Loucy (cell line): ENCODE data around the gene RARRES2.

Source experiments
- EZH2phosphoT487 ChIP-seq: fragments of 200-600 bp; IDR thresholded peaks from 2 replicates; pipeline ENCODE4 v1.6.1; 2018; ENCODE audit warnings: antibody characterized with exemption, mild to moderate bottlenecking, moderate library complexity, borderline replicate concordance
- TF ChIP-seq, protein P1 (sequence below): fragments of 200-600 bp; sonication (generic); conservative IDR thresholded peaks from 2 replicates; pipeline ENCODE4 v1.5.1; 2014; ENCODE audit warnings: mild to moderate bottlenecking, antibody characterized with exemption, low read length

- TF ChIP-seq, protein P1, sequence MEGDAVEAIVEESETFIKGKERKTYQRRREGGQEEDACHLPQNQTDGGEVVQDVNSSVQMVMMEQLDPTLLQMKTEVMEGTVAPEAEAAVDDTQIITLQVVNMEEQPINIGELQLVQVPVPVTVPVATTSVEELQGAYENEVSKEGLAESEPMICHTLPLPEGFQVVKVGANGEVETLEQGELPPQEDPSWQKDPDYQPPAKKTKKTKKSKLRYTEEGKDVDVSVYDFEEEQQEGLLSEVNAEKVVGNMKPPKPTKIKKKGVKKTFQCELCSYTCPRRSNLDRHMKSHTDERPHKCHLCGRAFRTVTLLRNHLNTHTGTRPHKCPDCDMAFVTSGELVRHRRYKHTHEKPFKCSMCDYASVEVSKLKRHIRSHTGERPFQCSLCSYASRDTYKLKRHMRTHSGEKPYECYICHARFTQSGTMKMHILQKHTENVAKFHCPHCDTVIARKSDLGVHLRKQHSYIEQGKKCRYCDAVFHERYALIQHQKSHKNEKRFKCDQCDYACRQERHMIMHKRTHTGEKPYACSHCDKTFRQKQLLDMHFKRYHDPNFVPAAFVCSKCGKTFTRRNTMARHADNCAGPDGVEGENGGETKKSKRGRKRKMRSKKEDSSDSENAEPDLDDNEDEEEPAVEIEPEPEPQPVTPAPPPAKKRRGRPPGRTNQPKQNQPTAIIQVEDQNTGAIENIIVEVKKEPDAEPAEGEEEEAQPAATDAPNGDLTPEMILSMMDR = no peak
- TF ChIP-seq EZH2phosphoT487 = no peak
These were observed 1.2 kb downstream of the RARRES2 start for GRCh38 chr7:150340024-150340749.
